CD14-positive monocyte (primary cell): ENCODE measurements around the gene SERPINE1. TPM values are rescaled to one million over a fixed set of nuclear protein-coding genes. Genes with fewer than 3 reads are reported as not detected.

Source experiments
- DNase-seq, 3 donors: peaks; one replicate each; pipeline ENCODE4 v3.0.0-alpha.2; 2011 to 2022
- H2AFZ ChIP-seq: 2 replicates; pipeline ENCODE4 v1.6.0; 2012; ENCODE audit warnings: mild to moderate bottlenecking, low read depth, low read length, inconsistent platforms; ENCODE audit not compliant: insufficient read depth, poor library complexity, severe bottlenecking
- H3K27ac ChIP-seq, 2 donors: 1 replicate in 1 of 2; 2 replicates in 1 of 2; pipeline ENCODE4 v1.5.1; 2012 to 2013; ENCODE audit warnings: low read length in 2 of 2, control low read depth in 1 of 2, inconsistent platforms in 1 of 2, low read depth in 1 of 2, mild to moderate bottlenecking in 1 of 2
- H3K27me3 ChIP-seq, 2 donors: one replicate each; pipeline versions ENCODE4 v1.6.0 to v1.6.1; 2011 to 2013; ENCODE audit warnings: low read length in 2 of 2; ENCODE audit not compliant: control insufficient read depth in 2 of 2, insufficient read depth in 2 of 2
- H3K36me3 ChIP-seq, 2 donors: replicated peaks in 1 of 2; 1 replicate in 1 of 2; 2 replicates in 1 of 2; pipeline versions ENCODE4 v1.5.1 to v1.6.1; 2012 to 2013; ENCODE audit warnings: low read length in 2 of 2, control low read depth in 1 of 2, inconsistent platforms in 1 of 2, mild to moderate bottlenecking in 1 of 2; ENCODE audit not compliant: insufficient read depth in 2 of 2, control insufficient read depth in 1 of 2
- H3K4me1 ChIP-seq, 2 donors: 1 replicate in 1 of 2; 2 replicates in 1 of 2; pipeline versions ENCODE4 v1.5.1 to v1.6.1; 2012 to 2013; ENCODE audit warnings: low read length in 2 of 2, control low read depth in 1 of 2, inconsistent platforms in 1 of 2, mild to moderate bottlenecking in 1 of 2, moderate library complexity in 1 of 2; ENCODE audit not compliant: insufficient read depth in 2 of 2, control insufficient read depth in 1 of 2
- H3K4me2 ChIP-seq: replicated peaks from 2 replicates; pipeline ENCODE3; 2012; ENCODE audit warnings: low read length, moderate library complexity, mild to moderate bottlenecking; ENCODE audit not compliant: poor library complexity, severe bottlenecking; ENCODE audit errors: extremely low read depth
- H3K4me3 ChIP-seq, 3 experiments: fragments of 200-600 bp in 1 of 3; sonication (generic) in 1 of 3; replicated peaks in 1 of 3; 1 replicate in 2 of 3; 2 replicates in 1 of 3; pipeline ENCODE4 v1.5.1; 2011 to 2013; ENCODE audit warnings: low read length in 3 of 3, mild to moderate bottlenecking in 3 of 3, control low read depth in 2 of 3, low read depth in 2 of 3, inconsistent platforms in 1 of 3, moderate library complexity in 1 of 3
- H3K79me2 ChIP-seq: 2 replicates; pipeline ENCODE4 v1.6.0; 2012; ENCODE audit warnings: mild to moderate bottlenecking, control low read depth, inconsistent platforms, low read length, moderate library complexity; ENCODE audit not compliant: insufficient read depth
- H3K9ac ChIP-seq: 2 replicates; pipeline ENCODE4 v1.6.0; 2017; ENCODE audit warnings: low read length, mild to moderate bottlenecking; ENCODE audit not compliant: insufficient read depth, poor library complexity, severe bottlenecking
- H3K9me3 ChIP-seq, 2 donors: replicated peaks in 1 of 2; 1 replicate in 1 of 2; 2 replicates in 1 of 2; pipeline versions ENCODE4 v1.5.1 to v1.6.1; 2012 to 2013; ENCODE audit warnings: low read length in 2 of 2, control low read depth in 1 of 2; ENCODE audit not compliant: control insufficient read depth in 1 of 2, insufficient read depth in 1 of 2
- H4K20me1 ChIP-seq: 2 replicates; pipeline ENCODE4 v1.6.0; 2012; ENCODE audit warnings: mild to moderate bottlenecking, low read length, control low read depth, moderate library complexity; ENCODE audit not compliant: insufficient read depth
- H3K27ac Mint-ChIP-seq, 7 donors: one replicate each; pipeline ENCODE4 v1.8.0; 2020; ENCODE audit warnings: mild to moderate bottlenecking in 7 of 7, mixed read lengths in 7 of 7, moderate library complexity in 6 of 7, inconsistent platforms in 2 of 7
- H3K27me3 Mint-ChIP-seq, 3 donors: one replicate each; pipeline ENCODE4 v1.8.0; 2021 to 2022; ENCODE audit warnings: low read depth in 3 of 3, mild to moderate bottlenecking in 3 of 3, mixed read lengths in 3 of 3, moderate library complexity in 3 of 3, inconsistent platforms in 1 of 3
- H3K36me3 Mint-ChIP-seq, 2 donors: one replicate each; pipeline ENCODE4 v1.8.0; 2020; ENCODE audit warnings: mixed read lengths in 2 of 2, inconsistent platforms in 1 of 2, mild to moderate bottlenecking in 1 of 2
- H3K4me1 Mint-ChIP-seq: one replicate; pipeline ENCODE4 v1.8.0; 2020; ENCODE audit warnings: mild to moderate bottlenecking, mixed read lengths
- H3K4me3 Mint-ChIP-seq, 2 donors: one replicate each; pipeline ENCODE4 v1.8.0; 2020; ENCODE audit warnings: mild to moderate bottlenecking in 2 of 2, mixed read lengths in 2 of 2, moderate library complexity in 1 of 2
- H3K9me3 Mint-ChIP-seq, 7 donors: one replicate each; pipeline ENCODE4 v1.8.0; 2020 to 2022; ENCODE audit warnings: mixed read lengths in 7 of 7, mild to moderate bottlenecking in 6 of 7, moderate library complexity in 6 of 7, inconsistent platforms in 2 of 7
- WGBS: methylation state at CpG from one replicate; pipeline ENCODE4 v1.1.5; 2013; ENCODE audit warnings: missing lambda C conversion rate; ENCODE audit not compliant: insufficient coverage; 5-methylcytosine and 5-hydroxymethylcytosine counted together
- intact Hi-C, 2 donors: fragments of 100-400 bp; cut with micrococcal nuclease; formaldehyde crosslinking; loops; one replicate each; pipeline versions ENCODE4 v1.15.0 to v1.15.1; 2023
- polyA plus RNA-seq, 3 donors: library from polyadenylated mRNA; depleted of rRNA in 1 of 3; unstranded in 2 of 3; stranded (reverse) in 1 of 3; fragments of 300-500 nt in 2 of 3; fragments of >200 nt in 1 of 3; fragmentation: Illumina TruSeq in 2 of 3; gene quantifications; 1 replicate in 2 of 3; 2 replicates in 1 of 3; pipeline ENCODE4 v1.2.3, GENCODE V29; 2012 to 2021
- TF ChIP-seq, protein P1 (sequence below): fragments of 200-600 bp; IDR thresholded peaks from one replicate; pipeline ENCODE4 v1.8.0; 2022; ENCODE audit warnings: antibody characterized with exemption, mild to moderate bottlenecking

SERPINE1 gene
- polyA plus RNA-seq, 3 donors = 0.07 to 0.21 (median 0.16) TPM

DNA sequence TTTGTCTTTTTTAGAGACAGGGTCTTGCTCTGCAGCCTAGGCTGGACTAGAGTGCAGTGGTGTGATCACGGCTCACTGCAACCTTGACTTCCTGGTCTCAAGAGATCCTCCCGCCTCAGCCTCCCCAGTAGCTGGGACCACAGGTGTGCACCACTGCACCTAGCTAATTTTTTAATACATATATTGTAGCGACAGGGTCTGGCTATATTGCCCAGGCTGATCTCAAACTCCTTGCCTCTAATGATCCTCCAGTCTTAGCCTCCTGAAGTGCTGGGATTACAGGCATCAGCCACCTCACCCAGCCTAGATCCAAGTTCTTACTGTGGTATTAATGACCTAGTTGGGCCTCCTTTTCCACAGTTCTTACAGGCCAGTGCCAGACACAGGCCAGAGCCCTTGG lies 11.7 kb upstream of the SERPINE1 start:
- no peaks in the 10 kb centered on the region for H4K20me1 ChIP-seq
- H2AFZ ChIP-seq = no peak overlapping the region
- no peak overlapping the region for H3K27ac ChIP-seq
- H3K4me2 ChIP-seq = no peak overlapping the region
- Mint-ChIP-seq H3K4me3 (no peak overlapping the region), H3K4me1 (no peaks in the 10 kb centered on the region), H3K27ac (peak overlapping the region in 1 of 7 donors; percentile 38), H3K36me3 (no peaks in the 10 kb centered on the region), H3K27me3 (peaks cover 4 to 19% (median 5%) of the 10 kb centered on the region in 3 donors), H3K9me3 (peaks cover 0 to 2% (median 0%) of the 10 kb centered on the region in 7 donors)
- no peaks in the 10 kb centered on the region for H3K79me2 ChIP-seq
- 93% methylated on average over 2 of the region's 3 CpGs for WGBS
- H3K27me3 ChIP-seq = no peaks in the 10 kb centered on the region
- no peak for DNase-seq
- TF ChIP-seq, protein P1, sequence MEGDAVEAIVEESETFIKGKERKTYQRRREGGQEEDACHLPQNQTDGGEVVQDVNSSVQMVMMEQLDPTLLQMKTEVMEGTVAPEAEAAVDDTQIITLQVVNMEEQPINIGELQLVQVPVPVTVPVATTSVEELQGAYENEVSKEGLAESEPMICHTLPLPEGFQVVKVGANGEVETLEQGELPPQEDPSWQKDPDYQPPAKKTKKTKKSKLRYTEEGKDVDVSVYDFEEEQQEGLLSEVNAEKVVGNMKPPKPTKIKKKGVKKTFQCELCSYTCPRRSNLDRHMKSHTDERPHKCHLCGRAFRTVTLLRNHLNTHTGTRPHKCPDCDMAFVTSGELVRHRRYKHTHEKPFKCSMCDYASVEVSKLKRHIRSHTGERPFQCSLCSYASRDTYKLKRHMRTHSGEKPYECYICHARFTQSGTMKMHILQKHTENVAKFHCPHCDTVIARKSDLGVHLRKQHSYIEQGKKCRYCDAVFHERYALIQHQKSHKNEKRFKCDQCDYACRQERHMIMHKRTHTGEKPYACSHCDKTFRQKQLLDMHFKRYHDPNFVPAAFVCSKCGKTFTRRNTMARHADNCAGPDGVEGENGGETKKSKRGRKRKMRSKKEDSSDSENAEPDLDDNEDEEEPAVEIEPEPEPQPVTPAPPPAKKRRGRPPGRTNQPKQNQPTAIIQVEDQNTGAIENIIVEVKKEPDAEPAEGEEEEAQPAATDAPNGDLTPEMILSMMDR = no peak
- H3K4me3 ChIP-seq = no peak overlapping the region
- no peaks in the 10 kb centered on the region for H3K4me1 ChIP-seq
- H3K36me3 ChIP-seq = no peaks in the 10 kb centered on the region
- intact Hi-C loops = no loop called here
- H3K9ac ChIP-seq = no peak overlapping the region
- H3K9me3 ChIP-seq = no peaks in the 10 kb centered on the region

GRCh38 chr7:101116898-101117297 lies 10.0 kb upstream of the SERPINE1 start:
- H3K4me2 ChIP-seq = no peak overlapping the region
- TF ChIP-seq, protein P1 = no peak
- no peak overlapping the region for H3K27ac ChIP-seq
- H3K4me1 ChIP-seq = peaks cover 2 to 3% of the 10 kb centered on the region in 2 donors
- Mint-ChIP-seq H3K9me3 (peaks cover 0 to 2% (median 0%) of the 10 kb centered on the region in 7 donors), H3K27ac (no peak overlapping the region), H3K4me1 (peaks cover 1% of the 10 kb centered on the region), H3K36me3 (no peaks in the 10 kb centered on the region), H3K4me3 (no peak overlapping the region), H3K27me3 (peaks cover 7 to 33% (median 10%) of the 10 kb centered on the region in 3 donors)
- H2AFZ ChIP-seq = no peak overlapping the region
- no peak for DNase-seq
- no peaks in the 10 kb centered on the region for H3K79me2 ChIP-seq
- WGBS = 60% methylated on average over 3 of the region's 10 CpGs
- no peak overlapping the region for H3K9ac ChIP-seq
- H4K20me1 ChIP-seq = no peaks in the 10 kb centered on the region
- no peak overlapping the region for H3K4me3 ChIP-seq
- no peaks in the 10 kb centered on the region for H3K27me3 ChIP-seq
- H3K9me3 ChIP-seq = no peaks in the 10 kb centered on the region
- no peaks in the 10 kb centered on the region for H3K36me3 ChIP-seq
- intact Hi-C loops = no loop called here
